Fibroblast of lung (primary cell): ENCODE data around the gene FCMR.

ENCODE experiments used
- EZH2 ChIP-seq: IDR thresholded peaks from 2 replicates; pipeline ENCODE4 v1.5.1; 2012; ENCODE audit warnings: low read length, control low read depth, mild to moderate bottlenecking; ENCODE audit errors: missing control alignments
- TF ChIP-seq, protein P1 (sequence below), 2 donors: IDR thresholded peaks in 1 of 2; conservative IDR thresholded peaks in 1 of 2; 1 replicate in 1 of 2; 2 replicates in 1 of 2; pipeline ENCODE4 v1.5.1; 2011 to 2012; ENCODE audit warnings: low read length in 2 of 2, control low read depth in 1 of 2, inconsistent platforms in 1 of 2, low read depth in 1 of 2, mild to moderate bottlenecking in 1 of 2

DNA sequence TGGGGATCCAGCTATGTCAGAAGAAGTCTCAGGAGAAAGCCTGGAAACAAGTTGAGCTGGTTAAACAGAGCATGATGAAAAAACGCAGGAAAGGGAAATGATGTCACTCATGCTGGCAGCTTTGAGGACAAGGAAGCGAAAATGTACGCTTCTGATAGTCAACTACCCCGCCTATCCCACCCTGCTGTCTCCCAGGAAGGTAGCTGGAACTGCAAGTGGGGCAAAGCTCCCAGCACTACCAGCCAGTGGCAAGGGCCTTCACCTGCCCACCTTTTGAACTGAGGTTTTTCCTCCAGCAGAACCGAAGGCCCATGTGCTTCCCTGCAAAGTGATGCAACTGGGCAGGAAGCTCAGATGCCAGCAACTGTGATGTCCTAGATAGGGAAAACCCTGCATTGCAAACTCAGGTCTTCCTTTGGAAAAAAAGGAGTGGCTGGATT lies 62.6 kb downstream of the FCMR start:
- TF ChIP-seq, protein P1, sequence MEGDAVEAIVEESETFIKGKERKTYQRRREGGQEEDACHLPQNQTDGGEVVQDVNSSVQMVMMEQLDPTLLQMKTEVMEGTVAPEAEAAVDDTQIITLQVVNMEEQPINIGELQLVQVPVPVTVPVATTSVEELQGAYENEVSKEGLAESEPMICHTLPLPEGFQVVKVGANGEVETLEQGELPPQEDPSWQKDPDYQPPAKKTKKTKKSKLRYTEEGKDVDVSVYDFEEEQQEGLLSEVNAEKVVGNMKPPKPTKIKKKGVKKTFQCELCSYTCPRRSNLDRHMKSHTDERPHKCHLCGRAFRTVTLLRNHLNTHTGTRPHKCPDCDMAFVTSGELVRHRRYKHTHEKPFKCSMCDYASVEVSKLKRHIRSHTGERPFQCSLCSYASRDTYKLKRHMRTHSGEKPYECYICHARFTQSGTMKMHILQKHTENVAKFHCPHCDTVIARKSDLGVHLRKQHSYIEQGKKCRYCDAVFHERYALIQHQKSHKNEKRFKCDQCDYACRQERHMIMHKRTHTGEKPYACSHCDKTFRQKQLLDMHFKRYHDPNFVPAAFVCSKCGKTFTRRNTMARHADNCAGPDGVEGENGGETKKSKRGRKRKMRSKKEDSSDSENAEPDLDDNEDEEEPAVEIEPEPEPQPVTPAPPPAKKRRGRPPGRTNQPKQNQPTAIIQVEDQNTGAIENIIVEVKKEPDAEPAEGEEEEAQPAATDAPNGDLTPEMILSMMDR (conservative IDR thresholded peaks at IDR 0.05 in 1 of 2, IDR thresholded peaks at IDR 0.05 in 1 of 2; ENCODE audit: low read depth in 1 of 2, low read length in 2 of 2): no peak
- no peak for TF ChIP-seq EZH2
